ENCODE data around the gene METTL16. TPM values are rescaled to one million over a fixed set of nuclear protein-coding genes. Genes with fewer than 3 reads are reported as not detected.
A peak's percentile ranks its signal among the peaks of the same experiment; 100 is the strongest.

Gene METTL16
- total RNA-seq, 1 experiment from 2014 or later, result 54.1 TPM

DNA sequence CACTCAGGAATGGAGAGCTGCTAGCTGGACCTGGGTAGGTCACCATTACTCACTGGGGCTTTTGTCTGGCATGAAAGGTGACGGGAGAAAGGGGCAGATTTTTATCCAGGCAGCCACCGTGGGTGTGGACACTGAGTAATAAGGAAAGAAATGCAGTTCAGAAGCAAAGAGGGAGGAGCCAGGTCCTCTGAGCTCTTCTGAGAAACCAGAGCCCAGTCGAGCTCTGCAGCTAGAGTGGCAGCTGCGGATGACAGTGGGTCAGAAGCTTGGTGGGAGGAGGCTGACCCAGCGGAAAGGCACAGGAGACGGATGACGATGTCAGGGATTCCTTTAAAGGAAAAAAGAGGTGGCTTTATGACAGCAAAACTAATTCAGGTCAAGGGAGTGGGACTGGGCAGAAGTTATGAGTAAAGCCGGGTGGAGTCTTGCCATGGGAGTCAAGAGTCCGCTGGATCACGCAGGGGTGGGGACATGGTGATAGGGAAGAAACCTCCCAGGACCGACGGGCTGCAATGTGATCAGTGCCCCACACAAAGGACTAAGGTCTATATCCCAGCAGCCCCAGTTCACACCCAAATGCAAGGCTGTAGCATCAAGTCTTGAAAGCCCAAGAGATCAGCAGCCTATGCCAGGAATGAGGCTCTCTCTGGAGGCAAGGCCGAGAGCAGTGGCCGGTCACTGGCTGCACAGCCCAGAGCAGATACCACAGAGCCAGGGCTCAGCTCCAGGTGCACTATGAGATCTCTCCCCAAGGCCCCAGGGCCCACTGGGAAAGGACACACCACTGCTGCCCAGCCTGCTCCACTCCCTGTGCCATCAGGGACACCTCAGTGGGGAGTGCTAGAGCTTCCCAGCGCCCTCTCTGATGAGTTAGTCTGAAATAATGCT, 104.5 kb downstream of the METTL16 start:
- ChIA-PET CTCF (interaction anchor here (0.7 to 2.4 kb wide), 5 partner anchors 9 to 279 kb away, joined by 3 to 24 read pairs (median 6); no protein-coding TSS in a partner anchor), POLR2A (interaction anchor here (0.7 kb wide), 1 partner anchor 484 kb away, joined by 3 read pairs; no protein-coding TSS in a partner anchor)
- H3K4me1 Mint-ChIP-seq, result peaks cover 6% of the 10 kb centered on the region; the same call in 1 of the 2 replicates
- TF ChIP-seq MXD4 (CRISPR knock-in tag; IDR thresholded peaks at IDR 0.05; ENCODE audit: borderline replicate concordance), result no peak
- no peak for ATAC-seq
- 0 out of 2 replicates have a peak, but pooled peaks cover 5% of the 10 kb centered on the region for H3K27me3 Mint-ChIP-seq (ENCODE audit: low read depth)
- no peaks in the 10 kb centered on the region for H3K9me3 Mint-ChIP-seq
- H3K4me3 Mint-ChIP-seq, result no peak overlapping the region
- peak overlapping the region; percentile 74 for H3K27ac Mint-ChIP-seq
- no peak for DNase-seq (ENCODE audit: low spot score)
- H3K36me3 Mint-ChIP-seq, result peaks cover 7% of the 10 kb centered on the region

DNA sequence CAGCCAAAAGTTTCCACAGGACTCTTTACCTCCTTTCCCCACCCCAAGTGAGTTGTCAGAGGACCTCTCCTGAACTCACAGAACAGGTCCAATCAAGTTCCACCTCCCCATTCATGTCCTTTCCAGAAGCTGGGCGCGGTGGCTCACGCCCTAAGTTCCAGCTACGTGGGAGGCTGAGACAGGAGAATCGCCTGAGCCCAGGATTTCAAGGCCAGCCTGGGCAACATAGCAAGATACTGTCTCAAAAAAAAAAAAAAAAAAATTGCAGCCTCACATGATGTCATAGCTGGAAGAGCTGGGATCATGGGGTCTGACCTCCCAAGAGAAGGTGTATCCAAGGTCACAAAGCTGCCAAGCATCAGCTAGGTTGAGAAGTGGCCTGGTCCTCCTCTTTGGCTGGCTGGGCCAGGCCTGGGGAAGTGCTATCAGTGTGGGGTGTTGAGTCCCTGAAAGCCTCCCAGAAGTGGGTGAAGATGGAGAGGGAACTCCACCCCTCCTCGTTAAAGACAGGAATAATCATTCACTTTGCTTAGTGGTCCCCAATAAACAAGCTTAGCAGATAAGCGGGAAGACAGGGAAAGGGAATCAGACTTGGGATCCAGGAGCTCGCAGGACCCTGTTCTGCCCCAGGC, 105.3 kb downstream of the METTL16 start:
- POLR2A ChIA-PET, result interaction anchor here (0.6 to 0.7 kb wide), 2 partner anchors 37 to 485 kb away, joined by 3 to 5 read pairs; no protein-coding TSS in a partner anchor
- Mint-ChIP-seq H3K4me1 (peaks cover 6% of the 10 kb centered on the region; the same call in 1 of the 2 replicates), H3K36me3 (peaks cover 7% of the 10 kb centered on the region), H3K27me3 (ENCODE audit: low read depth) (0 out of 2 replicates have a peak, but pooled peaks cover 5% of the 10 kb centered on the region), H3K9me3 (no peaks in the 10 kb centered on the region), H3K27ac (peak overlapping the region; percentile 48; the same call in 1 of the 2 replicates), H3K4me3 (no peak overlapping the region)
- ATAC-seq (no peak), DNase-seq (ENCODE audit: low spot score) (no peak)
- no peak for TF ChIP-seq KAT7 (CRISPR knock-in tag; IDR thresholded peaks at IDR 0.05; ENCODE audit: borderline replicate concordance)
- TF ChIP-seq, protein P1, sequence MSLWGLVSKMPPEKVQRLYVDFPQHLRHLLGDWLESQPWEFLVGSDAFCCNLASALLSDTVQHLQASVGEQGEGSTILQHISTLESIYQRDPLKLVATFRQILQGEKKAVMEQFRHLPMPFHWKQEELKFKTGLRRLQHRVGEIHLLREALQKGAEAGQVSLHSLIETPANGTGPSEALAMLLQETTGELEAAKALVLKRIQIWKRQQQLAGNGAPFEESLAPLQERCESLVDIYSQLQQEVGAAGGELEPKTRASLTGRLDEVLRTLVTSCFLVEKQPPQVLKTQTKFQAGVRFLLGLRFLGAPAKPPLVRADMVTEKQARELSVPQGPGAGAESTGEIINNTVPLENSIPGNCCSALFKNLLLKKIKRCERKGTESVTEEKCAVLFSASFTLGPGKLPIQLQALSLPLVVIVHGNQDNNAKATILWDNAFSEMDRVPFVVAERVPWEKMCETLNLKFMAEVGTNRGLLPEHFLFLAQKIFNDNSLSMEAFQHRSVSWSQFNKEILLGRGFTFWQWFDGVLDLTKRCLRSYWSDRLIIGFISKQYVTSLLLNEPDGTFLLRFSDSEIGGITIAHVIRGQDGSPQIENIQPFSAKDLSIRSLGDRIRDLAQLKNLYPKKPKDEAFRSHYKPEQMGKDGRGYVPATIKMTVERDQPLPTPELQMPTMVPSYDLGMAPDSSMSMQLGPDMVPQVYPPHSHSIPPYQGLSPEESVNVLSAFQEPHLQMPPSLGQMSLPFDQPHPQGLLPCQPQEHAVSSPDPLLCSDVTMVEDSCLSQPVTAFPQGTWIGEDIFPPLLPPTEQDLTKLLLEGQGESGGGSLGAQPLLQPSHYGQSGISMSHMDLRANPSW (CRISPR knock-in tag; conservative IDR thresholded peaks at IDR 0.05; ENCODE audit: low read depth), result no peak
- TF ChIP-seq, protein P2, sequence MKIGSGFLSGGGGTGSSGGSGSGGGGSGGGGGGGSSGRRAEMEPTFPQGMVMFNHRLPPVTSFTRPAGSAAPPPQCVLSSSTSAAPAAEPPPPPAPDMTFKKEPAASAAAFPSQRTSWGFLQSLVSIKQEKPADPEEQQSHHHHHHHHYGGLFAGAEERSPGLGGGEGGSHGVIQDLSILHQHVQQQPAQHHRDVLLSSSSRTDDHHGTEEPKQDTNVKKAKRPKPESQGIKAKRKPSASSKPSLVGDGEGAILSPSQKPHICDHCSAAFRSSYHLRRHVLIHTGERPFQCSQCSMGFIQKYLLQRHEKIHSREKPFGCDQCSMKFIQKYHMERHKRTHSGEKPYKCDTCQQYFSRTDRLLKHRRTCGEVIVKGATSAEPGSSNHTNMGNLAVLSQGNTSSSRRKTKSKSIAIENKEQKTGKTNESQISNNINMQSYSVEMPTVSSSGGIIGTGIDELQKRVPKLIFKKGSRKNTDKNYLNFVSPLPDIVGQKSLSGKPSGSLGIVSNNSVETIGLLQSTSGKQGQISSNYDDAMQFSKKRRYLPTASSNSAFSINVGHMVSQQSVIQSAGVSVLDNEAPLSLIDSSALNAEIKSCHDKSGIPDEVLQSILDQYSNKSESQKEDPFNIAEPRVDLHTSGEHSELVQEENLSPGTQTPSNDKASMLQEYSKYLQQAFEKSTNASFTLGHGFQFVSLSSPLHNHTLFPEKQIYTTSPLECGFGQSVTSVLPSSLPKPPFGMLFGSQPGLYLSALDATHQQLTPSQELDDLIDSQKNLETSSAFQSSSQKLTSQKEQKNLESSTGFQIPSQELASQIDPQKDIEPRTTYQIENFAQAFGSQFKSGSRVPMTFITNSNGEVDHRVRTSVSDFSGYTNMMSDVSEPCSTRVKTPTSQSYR (CRISPR knock-in tag; IDR thresholded peaks at IDR 0.05), result no peak
- TF ChIP-seq ESRRA (CRISPR knock-in tag; IDR thresholded peaks at IDR 0.05; ENCODE audit: borderline replicate concordance), result no peak
- TF ChIP-seq GABPB1 (CRISPR knock-in tag; IDR thresholded peaks at IDR 0.05), result no peak
- no peak for TF ChIP-seq EMX1 (CRISPR knock-in tag; IDR thresholded peaks at IDR 0.05)
- no peak for TF ChIP-seq ZNF317 (CRISPR knock-in tag; IDR thresholded peaks at IDR 0.05; ENCODE audit: borderline replicate concordance, low read depth)
- TF ChIP-seq, protein P3, sequence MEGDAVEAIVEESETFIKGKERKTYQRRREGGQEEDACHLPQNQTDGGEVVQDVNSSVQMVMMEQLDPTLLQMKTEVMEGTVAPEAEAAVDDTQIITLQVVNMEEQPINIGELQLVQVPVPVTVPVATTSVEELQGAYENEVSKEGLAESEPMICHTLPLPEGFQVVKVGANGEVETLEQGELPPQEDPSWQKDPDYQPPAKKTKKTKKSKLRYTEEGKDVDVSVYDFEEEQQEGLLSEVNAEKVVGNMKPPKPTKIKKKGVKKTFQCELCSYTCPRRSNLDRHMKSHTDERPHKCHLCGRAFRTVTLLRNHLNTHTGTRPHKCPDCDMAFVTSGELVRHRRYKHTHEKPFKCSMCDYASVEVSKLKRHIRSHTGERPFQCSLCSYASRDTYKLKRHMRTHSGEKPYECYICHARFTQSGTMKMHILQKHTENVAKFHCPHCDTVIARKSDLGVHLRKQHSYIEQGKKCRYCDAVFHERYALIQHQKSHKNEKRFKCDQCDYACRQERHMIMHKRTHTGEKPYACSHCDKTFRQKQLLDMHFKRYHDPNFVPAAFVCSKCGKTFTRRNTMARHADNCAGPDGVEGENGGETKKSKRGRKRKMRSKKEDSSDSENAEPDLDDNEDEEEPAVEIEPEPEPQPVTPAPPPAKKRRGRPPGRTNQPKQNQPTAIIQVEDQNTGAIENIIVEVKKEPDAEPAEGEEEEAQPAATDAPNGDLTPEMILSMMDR (IDR thresholded peaks at IDR 0.05), result no peak
- TF ChIP-seq, protein P4, sequence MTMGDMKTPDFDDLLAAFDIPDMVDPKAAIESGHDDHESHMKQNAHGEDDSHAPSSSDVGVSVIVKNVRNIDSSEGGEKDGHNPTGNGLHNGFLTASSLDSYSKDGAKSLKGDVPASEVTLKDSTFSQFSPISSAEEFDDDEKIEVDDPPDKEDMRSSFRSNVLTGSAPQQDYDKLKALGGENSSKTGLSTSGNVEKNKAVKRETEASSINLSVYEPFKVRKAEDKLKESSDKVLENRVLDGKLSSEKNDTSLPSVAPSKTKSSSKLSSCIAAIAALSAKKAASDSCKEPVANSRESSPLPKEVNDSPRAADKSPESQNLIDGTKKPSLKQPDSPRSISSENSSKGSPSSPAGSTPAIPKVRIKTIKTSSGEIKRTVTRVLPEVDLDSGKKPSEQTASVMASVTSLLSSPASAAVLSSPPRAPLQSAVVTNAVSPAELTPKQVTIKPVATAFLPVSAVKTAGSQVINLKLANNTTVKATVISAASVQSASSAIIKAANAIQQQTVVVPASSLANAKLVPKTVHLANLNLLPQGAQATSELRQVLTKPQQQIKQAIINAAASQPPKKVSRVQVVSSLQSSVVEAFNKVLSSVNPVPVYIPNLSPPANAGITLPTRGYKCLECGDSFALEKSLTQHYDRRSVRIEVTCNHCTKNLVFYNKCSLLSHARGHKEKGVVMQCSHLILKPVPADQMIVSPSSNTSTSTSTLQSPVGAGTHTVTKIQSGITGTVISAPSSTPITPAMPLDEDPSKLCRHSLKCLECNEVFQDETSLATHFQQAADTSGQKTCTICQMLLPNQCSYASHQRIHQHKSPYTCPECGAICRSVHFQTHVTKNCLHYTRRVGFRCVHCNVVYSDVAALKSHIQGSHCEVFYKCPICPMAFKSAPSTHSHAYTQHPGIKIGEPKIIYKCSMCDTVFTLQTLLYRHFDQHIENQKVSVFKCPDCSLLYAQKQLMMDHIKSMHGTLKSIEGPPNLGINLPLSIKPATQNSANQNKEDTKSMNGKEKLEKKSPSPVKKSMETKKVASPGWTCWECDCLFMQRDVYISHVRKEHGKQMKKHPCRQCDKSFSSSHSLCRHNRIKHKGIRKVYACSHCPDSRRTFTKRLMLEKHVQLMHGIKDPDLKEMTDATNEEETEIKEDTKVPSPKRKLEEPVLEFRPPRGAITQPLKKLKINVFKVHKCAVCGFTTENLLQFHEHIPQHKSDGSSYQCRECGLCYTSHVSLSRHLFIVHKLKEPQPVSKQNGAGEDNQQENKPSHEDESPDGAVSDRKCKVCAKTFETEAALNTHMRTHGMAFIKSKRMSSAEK (CRISPR knock-in tag; IDR thresholded peaks at IDR 0.05; ENCODE audit: borderline replicate concordance), result no peak
- no peak for TF ChIP-seq FOXK1 (CRISPR knock-in tag; IDR thresholded peaks at IDR 0.05)
- CTCF ChIA-PET, result interaction anchor here (0.7 to 2.4 kb wide), 4 partner anchors 10 to 280 kb away, joined by 4 to 24 read pairs (median 14); no protein-coding TSS in a partner anchor
